ENCODE results near the gene GARIN5A. TPM values are rescaled to one million over a fixed set of nuclear protein-coding genes. Genes with fewer than 3 reads are reported as not detected.

GARIN5A gene
- total RNA-seq, 1 donor = not detected

DNA sequence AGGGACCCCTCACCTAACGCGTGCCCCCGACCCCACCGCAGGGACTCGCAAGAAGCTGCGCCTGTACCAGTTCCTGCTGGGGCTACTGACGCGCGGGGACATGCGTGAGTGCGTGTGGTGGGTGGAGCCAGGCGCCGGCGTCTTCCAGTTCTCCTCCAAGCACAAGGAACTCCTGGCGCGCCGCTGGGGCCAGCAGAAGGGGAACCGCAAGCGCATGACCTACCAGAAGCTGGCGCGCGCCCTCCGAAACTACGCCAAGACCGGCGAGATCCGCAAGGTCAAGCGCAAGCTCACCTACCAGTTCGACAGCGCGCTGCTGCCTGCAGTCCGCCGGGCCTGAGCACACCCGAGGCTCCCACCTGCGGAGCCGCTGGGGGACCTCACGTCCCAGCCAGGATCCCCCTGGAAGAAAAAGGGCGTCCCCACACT, 48.6 kb downstream of the GARIN5A start:
- TF ChIP-seq, protein P1, sequence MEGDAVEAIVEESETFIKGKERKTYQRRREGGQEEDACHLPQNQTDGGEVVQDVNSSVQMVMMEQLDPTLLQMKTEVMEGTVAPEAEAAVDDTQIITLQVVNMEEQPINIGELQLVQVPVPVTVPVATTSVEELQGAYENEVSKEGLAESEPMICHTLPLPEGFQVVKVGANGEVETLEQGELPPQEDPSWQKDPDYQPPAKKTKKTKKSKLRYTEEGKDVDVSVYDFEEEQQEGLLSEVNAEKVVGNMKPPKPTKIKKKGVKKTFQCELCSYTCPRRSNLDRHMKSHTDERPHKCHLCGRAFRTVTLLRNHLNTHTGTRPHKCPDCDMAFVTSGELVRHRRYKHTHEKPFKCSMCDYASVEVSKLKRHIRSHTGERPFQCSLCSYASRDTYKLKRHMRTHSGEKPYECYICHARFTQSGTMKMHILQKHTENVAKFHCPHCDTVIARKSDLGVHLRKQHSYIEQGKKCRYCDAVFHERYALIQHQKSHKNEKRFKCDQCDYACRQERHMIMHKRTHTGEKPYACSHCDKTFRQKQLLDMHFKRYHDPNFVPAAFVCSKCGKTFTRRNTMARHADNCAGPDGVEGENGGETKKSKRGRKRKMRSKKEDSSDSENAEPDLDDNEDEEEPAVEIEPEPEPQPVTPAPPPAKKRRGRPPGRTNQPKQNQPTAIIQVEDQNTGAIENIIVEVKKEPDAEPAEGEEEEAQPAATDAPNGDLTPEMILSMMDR (IDR thresholded peaks at IDR 0.05; ENCODE audit: insufficient read depth, low read depth, low read length) = no peak
- H3K4me3 ChIP-seq (ENCODE audit: low read depth, low read length) = peak overlapping the region; percentile 21
- peak; percentile 82 for DNase-seq (ENCODE audit: low read depth)

DNA sequence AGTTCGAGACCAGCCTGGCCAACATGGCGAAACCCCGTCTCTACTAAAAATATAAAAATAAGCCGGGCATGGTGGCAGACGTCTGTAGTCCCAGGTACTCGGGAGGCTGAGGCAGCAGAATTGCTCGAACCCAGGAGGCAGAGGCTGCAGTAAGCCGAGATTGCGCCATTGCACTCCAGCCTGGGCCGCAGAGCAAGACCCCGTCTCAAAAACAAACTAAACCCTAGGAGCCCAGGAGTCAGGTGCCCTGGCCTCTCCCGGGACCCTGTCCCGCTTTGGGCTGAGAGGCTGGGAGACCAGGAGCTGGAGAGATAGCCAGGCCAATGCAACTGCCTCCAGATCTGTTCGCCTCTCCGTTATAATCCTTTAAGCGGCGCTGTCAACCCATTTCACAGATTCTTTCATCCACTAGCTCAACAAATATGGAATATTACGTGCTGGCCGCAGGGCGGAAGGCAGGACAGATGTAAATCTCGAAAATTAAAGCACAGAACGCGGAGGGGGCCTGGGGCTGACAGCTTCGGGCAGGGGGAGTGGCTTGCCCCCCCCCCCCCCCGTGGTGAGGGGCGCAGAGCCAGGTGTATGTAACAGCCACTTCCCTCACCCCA, 49.2 kb downstream of the GARIN5A start:
- no peak for DNase-seq (ENCODE audit: low read depth)
- peak overlapping the region; percentile 21 for H3K4me3 ChIP-seq (ENCODE audit: low read depth, low read length)
- TF ChIP-seq, protein P1 (IDR thresholded peaks at IDR 0.05; ENCODE audit: insufficient read depth, low read depth, low read length) = no peak

DNA sequence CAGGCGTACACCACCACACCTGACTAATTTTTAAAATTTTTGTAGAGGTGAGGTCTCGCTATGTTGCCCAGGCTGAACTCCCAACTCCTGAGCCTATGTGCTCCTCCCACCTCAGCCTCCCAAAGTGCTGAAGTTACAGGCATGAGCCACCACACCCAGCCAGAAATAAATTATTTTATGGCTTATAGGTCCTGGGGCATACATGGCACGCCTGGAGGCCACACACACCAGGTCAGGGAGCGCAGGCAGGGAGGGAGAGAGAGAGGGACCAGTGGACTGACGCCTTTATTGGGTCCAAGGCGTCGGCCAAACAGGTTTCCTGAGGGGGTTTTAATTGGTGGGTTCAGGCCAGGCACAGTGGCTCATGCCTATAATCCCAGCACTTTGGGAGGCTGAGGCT, 51.1 kb downstream of the GARIN5A start:
- TF ChIP-seq, protein P1 (IDR thresholded peaks at IDR 0.05; ENCODE audit: insufficient read depth, low read depth, low read length) = no peak
- DNase-seq (ENCODE audit: low read depth) = no peak
- H3K4me3 ChIP-seq (ENCODE audit: low read depth, low read length) = no peak overlapping the region

DNA sequence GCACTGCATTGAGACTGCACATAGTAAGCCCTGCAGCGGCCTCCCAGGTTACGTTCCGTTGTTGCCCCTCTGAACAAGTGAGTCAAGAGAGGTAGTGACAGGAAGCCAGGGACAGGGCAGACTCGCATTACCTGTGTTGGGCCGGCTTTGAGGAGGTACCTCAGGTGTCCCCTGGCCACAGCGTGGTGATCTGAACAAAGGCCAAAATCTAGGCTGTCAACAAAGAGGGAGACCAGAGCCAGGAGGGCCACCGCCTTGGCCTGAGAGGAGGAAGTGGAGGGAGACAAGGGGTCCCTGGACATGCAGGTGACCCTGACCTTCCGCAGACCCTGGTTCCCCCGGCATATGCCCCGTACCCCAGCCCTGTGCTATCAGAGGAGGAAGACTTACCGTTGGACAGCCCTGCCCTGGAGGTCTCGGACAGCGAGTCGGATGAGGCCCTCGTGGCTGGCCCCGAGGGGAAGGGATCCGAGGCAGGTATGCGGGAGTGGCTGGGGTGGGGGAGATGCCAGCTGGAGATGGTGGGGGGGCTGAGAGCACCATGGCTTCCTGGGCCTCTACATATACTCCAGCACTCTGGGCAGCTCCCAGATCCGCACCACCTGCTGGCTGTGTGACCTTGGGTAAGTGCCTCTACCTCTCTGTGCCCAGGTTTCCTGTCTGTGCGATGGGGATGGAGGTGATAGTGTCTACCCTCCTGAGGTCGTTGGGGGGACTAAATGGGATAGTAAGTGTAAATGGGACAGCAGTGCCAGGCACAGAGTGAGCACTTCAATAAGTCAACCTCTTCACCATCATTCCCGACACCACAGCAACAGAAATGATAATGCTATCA, 53.2 kb downstream of the GARIN5A start:
- DNase-seq (ENCODE audit: low read depth) = no peak
- H3K4me3 ChIP-seq (ENCODE audit: low read depth, low read length) = no peak overlapping the region
- TF ChIP-seq, protein P1 (IDR thresholded peaks at IDR 0.05; ENCODE audit: insufficient read depth, low read depth, low read length) = no peak

DNA sequence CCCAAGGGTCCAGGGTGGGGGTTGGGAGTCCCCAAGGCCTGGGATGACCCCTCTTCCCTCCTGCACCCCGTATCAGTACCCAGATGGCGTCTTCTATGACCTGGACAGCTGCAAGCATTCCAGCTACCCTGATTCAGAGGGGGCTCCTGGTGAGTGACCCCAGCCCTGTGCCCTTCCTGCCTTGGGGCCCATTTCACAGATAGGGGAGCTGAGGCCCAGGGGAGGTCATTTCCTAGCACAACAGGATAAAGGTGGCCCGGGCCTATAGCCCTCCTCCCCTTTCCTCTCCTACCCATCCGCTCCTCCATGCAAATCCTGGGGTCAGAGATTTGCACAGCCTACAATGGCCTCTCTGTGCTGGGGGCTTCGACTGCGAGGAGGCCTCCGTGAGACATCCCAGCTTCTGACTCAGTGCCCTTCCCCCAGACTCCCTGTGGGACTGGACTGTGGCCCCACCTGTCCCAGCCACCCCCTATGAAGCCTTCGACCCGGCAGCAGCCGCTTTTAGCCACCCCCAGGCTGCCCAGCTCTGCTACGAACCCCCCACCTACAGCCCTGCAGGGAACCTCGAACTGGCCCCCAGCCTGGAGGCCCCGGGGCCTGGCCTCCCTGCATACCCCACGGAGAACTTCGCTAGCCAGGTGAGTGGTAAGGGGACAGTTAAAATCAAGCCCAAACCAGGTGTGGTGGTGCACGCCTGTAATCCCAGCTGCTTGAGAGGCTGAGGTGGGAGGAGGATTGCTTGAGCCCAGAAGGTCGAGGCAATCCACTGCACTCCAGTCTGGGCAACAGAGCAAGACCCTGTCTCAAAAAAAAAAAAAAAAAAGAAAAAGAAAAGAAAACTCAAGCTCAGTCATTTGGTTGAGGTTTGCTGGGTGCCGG, 54.0 kb downstream of the GARIN5A start:
- TF ChIP-seq, protein P1 (IDR thresholded peaks at IDR 0.05; ENCODE audit: insufficient read depth, low read depth, low read length) = no peak
- no peak overlapping the region for H3K4me3 ChIP-seq (ENCODE audit: low read depth, low read length)
- DNase-seq (ENCODE audit: low read depth) = no peak

DNA sequence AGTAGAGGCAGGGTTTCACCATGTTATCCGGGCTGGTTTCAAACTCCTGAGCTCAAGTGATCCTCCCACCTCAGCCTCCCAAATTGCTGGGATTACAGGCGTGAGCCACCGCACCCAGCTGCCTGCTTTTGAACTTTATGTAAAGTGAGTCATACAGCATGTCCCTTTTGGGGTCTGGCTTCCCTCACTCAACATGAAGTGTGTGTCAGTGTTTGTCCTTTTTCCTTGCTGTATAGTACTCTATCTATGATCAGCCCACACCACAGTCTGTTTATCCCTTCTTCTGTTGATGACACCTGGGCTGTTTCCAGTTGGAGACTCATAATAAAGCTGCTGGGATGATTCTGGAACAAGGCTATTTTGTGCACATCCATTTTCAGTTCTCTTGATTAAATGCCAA, 55.8 kb downstream of the GARIN5A start:
- no peak for DNase-seq (ENCODE audit: low read depth)
- TF ChIP-seq, protein P1 (IDR thresholded peaks at IDR 0.05; ENCODE audit: insufficient read depth, low read depth, low read length) = no peak
- no peak overlapping the region for H3K4me3 ChIP-seq (ENCODE audit: low read depth, low read length)
